Activated CD4-positive, alpha-beta T cell treated with anti-CD3 and anti-CD28 coated beads, Interleukin-2, amount 10 ng/mL, durations not matched to agents 24 days and 14 days (primary cell): ENCODE measurements around the gene NIM1K. TPM values are rescaled to one million over a fixed set of nuclear protein-coding genes. Genes with fewer than 3 reads are reported as not detected.
"Not testable (repeated sequence)": the region's sequence is repeated elsewhere in the genome, so short reads cannot be mapped to it uniquely, and the experiment has no call there.

Source experiments
- DNase-seq: peaks from one replicate; pipeline ENCODE4 v3.0.0; 2022
- H3K27ac Mint-ChIP-seq: one replicate; pipeline ENCODE4 v1.8.0; 2022; ENCODE audit warnings: mild to moderate bottlenecking, mixed read lengths
- H3K27me3 Mint-ChIP-seq: one replicate; pipeline ENCODE4 v1.8.0; 2022; ENCODE audit warnings: mixed read lengths
- H3K36me3 Mint-ChIP-seq: one replicate; pipeline ENCODE4 v1.8.0; 2022; ENCODE audit warnings: low read depth, mild to moderate bottlenecking, mixed read lengths
- H3K4me1 Mint-ChIP-seq: one replicate; pipeline ENCODE4 v1.8.0; 2021; ENCODE audit warnings: mixed read lengths
- H3K4me3 Mint-ChIP-seq: one replicate; pipeline ENCODE4 v1.8.0; 2022; ENCODE audit warnings: mild to moderate bottlenecking, moderate library complexity, mixed read lengths
- H3K9me3 Mint-ChIP-seq: one replicate; pipeline ENCODE4 v1.8.0; 2021; ENCODE audit warnings: mixed read lengths
- intact Hi-C: fragments of 100-400 bp; cut with micrococcal nuclease; formaldehyde crosslinking; loops from one replicate; pipeline ENCODE4 v1.15.1; 2023
- total RNA-seq: library from RNA; stranded (reverse); gene quantifications from 2 replicates; pipeline ENCODE4 v1.2.3, GENCODE V29; 2022

Gene NIM1K
- total RNA-seq, 1 donor from 2014 or later, result 0.82 TPM

DNA sequence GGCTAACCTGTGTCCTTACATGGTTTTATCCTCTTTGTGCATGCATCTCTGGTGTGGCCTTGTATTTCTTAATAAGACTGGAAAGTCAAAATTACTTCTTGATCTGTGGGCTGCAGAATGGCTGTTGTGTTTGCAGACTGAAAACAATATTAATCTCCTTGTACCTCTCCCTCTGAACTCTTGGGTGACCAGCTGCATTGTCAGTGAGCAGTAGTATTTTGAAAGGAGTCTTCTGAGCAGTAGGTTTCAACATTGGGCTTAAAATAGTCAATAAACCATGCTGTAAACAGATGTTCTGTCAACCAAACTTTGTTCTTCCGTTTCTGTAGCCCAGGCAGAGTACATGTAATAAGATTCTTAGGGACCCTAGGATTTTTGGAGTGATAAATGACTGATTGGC, 26.7 kb upstream of the NIM1K start:
- H3K27ac Mint-ChIP-seq, result no peak overlapping the region
- no peaks in the 10 kb centered on the region for H3K9me3 Mint-ChIP-seq
- H3K36me3 Mint-ChIP-seq, result peaks cover 46% of the 10 kb centered on the region
- peaks cover 11% of the 10 kb centered on the region for H3K4me1 Mint-ChIP-seq
- no peaks in the 10 kb centered on the region for H3K27me3 Mint-ChIP-seq
- H3K4me3 Mint-ChIP-seq, result no peak overlapping the region
- intact Hi-C loops, result no loop called here
- DNase-seq, result no peak

GRCh38 chr5:43168175-43168574, 23.9 kb upstream of the NIM1K start:
- H3K27me3 Mint-ChIP-seq, result no peaks in the 10 kb centered on the region
- H3K36me3 Mint-ChIP-seq, result peaks cover 45% of the 10 kb centered on the region
- H3K9me3 Mint-ChIP-seq, result no peaks in the 10 kb centered on the region
- peaks cover 10% of the 10 kb centered on the region for H3K4me1 Mint-ChIP-seq
- no peak overlapping the region for H3K27ac Mint-ChIP-seq
- H3K4me3 Mint-ChIP-seq, result no peak overlapping the region
- no peak for DNase-seq
- intact Hi-C loops, result no loop called here

DNA sequence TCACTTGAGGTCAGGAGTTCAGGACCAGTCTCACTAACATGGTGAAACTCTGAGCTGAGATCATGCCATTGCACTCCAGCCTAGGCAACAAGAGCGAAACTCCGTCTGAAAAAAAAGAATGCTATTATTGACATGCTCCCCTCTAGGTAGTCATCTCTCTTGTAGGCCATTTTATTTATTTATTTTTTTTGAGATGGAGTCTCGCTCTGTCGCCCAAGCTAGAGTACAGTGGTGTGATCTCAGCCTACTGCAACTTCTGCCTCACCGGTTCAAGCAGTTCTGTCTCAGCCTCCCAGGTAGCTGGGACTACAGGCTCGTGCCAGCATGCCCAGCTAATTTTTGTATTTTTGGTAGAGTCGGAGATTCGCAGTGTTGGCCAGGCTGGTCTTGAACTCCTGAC, 20.6 kb upstream of the NIM1K start:
- no peaks in the 10 kb centered on the region for H3K27me3 Mint-ChIP-seq
- intact Hi-C loops, result no loop called here
- H3K4me3 Mint-ChIP-seq, result no peak overlapping the region
- no peak for DNase-seq
- no peak overlapping the region for H3K27ac Mint-ChIP-seq
- H3K9me3 Mint-ChIP-seq, result no peaks in the 10 kb centered on the region
- peaks cover 11% of the 10 kb centered on the region for H3K4me1 Mint-ChIP-seq
- peaks cover 48% of the 10 kb centered on the region for H3K36me3 Mint-ChIP-seq

GRCh38 chr5:43171926-43172325, 20.1 kb upstream of the NIM1K start:
- no peak overlapping the region for H3K4me3 Mint-ChIP-seq
- DNase-seq, result no peak
- peaks cover 11% of the 10 kb centered on the region for H3K4me1 Mint-ChIP-seq
- peaks cover 47% of the 10 kb centered on the region for H3K36me3 Mint-ChIP-seq
- intact Hi-C loops, result no loop called here
- H3K27me3 Mint-ChIP-seq, result no peaks in the 10 kb centered on the region
- no peaks in the 10 kb centered on the region for H3K9me3 Mint-ChIP-seq
- H3K27ac Mint-ChIP-seq, result no peak overlapping the region

DNA sequence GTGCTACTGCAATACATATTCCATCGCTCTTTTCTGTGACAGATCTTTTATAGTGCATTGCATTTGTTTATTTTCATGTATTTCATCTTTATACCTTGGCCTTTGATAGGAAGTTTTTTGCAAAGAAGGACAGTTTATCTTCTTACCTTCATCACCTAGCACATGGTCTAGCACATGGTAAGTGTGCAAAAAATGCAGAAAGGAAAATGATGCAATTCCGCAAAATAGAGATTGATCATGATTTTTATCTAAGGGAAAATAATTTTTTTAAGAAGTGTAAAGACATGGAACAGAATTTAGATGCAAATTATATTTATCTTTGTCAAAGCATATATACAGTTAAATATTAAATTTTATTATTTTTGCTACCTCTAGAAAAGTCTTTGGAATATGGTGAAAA, 19.2 kb upstream of the NIM1K start:
- no peak overlapping the region for H3K27ac Mint-ChIP-seq
- intact Hi-C loops, result no loop called here

GRCh38 chr5:43174586-43174985, 17.4 kb upstream of the NIM1K start:
- no peaks in the 10 kb centered on the region for H3K9me3 Mint-ChIP-seq
- peaks cover 52% of the 10 kb centered on the region for H3K36me3 Mint-ChIP-seq
- no peaks in the 10 kb centered on the region for H3K27me3 Mint-ChIP-seq

More for the DNA sequence above, 19.2 kb upstream of the NIM1K start:
- no peaks in the 10 kb centered on the region for H3K27me3 Mint-ChIP-seq
- H3K4me3 Mint-ChIP-seq, result no peak overlapping the region
- no peak for DNase-seq
- H3K36me3 Mint-ChIP-seq, result peaks cover 54% of the 10 kb centered on the region
- H3K4me1 Mint-ChIP-seq, result peaks cover 11% of the 10 kb centered on the region
- no peaks in the 10 kb centered on the region for H3K9me3 Mint-ChIP-seq

GRCh38 chr5:43179836-43180235, 12.2 kb upstream of the NIM1K start:
- no peaks in the 10 kb centered on the region for H3K4me1 Mint-ChIP-seq
- peaks cover 38% of the 10 kb centered on the region for H3K36me3 Mint-ChIP-seq
- H3K27me3 Mint-ChIP-seq, result no peaks in the 10 kb centered on the region
- H3K27ac Mint-ChIP-seq, result no peak overlapping the region
- intact Hi-C loops, result no loop called here
- DNase-seq, result no peak
- H3K4me3 Mint-ChIP-seq, result no peak overlapping the region
- no peaks in the 10 kb centered on the region for H3K9me3 Mint-ChIP-seq

More at GRCh38 chr5:43174586-43174985, 17.4 kb upstream of the NIM1K start:
- no peak overlapping the region for H3K27ac Mint-ChIP-seq
- H3K4me1 Mint-ChIP-seq, result peaks cover 6% of the 10 kb centered on the region
- no peak overlapping the region for H3K4me3 Mint-ChIP-seq
- intact Hi-C loops, result no loop called here
- no peak for DNase-seq

DNA sequence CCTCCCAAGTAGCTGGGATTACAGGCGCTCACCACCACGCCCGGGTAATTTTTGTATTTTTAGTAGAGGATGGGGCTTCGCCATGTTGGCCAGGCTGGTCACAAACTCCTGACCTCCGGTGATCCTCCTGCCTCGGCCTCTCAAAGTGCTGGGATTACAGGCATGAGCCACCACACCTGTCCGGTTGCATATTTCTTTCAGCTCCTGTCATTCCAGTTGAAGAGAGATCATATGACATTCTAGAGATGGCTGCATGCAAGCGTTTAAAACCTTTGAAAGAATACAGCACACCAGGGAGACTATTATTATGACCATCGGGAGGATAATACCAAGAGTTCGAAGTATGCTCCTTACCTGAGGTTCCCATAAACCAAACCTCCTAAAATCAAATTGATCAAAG, 9.6 kb upstream of the NIM1K start:
- DNase-seq, result no peak
- Mint-ChIP-seq H3K4me3 (no peak overlapping the region), H3K4me1 (no peaks in the 10 kb centered on the region), H3K36me3 (peaks cover 23% of the 10 kb centered on the region), H3K27me3 (no peaks in the 10 kb centered on the region), H3K9me3 (no peaks in the 10 kb centered on the region), H3K27ac (no peak overlapping the region)
- intact Hi-C loops, result no loop called here

DNA sequence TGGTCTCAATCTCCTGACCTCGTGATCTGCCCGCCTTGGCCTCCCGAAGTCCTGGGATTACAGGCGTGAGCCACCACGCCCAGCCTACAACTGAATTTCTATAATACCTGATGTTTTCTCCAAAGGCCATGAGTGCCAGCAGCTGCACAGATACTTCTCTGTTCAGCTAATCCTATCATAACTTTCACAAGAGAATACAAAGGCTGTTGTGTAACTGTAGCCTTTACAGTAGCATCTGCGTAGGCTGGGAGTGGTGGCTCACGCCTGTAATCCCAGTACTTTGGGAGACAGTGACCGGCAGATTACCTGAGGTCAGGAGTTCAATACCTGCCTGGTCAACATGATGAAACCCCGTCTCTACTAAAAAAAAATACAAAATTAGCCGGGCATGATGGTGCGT, 8.9 kb upstream of the NIM1K start:
- intact Hi-C loops, H3K27ac Mint-ChIP-seq, H3K4me3 Mint-ChIP-seq, H3K27me3 Mint-ChIP-seq, H3K4me1 Mint-ChIP-seq, H3K9me3 Mint-ChIP-seq, DNase-seq: not testable (repeated sequence)
- peaks cover 21% of the 10 kb centered on the region for H3K36me3 Mint-ChIP-seq

DNA sequence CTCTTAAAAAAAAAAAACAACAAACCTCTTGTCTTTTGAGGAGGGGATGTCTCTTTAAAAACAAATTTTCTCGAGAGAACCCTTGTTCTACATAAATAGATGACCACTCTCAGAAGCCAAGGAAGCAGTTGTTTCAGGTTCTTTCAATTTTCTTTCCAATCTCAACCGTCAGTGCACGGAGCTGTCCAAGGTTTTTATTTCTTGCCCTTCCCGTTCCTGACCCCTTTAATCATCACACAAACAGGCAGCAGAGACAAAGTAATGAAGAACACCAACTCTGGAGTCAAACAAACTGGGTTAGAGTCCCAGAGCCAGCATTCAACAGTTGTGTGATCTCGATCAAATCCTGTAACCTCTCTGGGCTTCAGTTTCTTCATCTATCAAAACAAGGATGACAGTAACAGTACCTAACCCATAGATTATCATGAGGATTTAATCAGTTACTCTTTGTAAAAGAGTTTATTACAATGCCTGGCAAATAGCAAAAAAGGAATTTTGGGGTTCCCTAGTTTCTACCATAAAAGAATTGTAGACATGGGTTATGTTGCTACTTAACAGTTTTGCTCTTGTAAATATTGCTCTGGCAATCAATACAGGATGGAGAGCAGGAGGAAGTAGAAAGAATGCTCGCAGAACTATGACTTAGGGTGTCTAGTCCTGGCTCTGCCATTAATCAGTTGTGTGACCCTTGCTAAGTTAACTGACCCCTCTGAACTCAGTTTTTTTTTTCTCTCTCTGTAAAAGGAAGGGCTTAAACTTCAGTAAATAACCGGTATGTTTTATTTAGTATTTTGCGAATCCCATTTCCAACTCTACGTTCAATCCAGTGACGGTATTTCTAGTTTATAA, 1.0 kb upstream of the NIM1K start:
- Mint-ChIP-seq H3K4me3 (peak overlapping the region; percentile 86), H3K9me3 (no peaks in the 10 kb centered on the region), H3K27me3 (peaks cover 15% of the 10 kb centered on the region), H3K4me1 (peaks cover 31% of the 10 kb centered on the region), H3K36me3 (peaks cover 4% of the 10 kb centered on the region), H3K27ac (no peak overlapping the region)
- DNase-seq, result no peak
- intact Hi-C loops, result loop anchor here (5.0 kb wide), 1 partner anchor 184 kb away; no protein-coding TSS in a partner anchor

GRCh38 chr5:43192558-43193180, 644 bp downstream of the NIM1K start:
- Mint-ChIP-seq H3K4me1 (peaks cover 31% of the 10 kb centered on the region), H3K27me3 (peaks cover 15% of the 10 kb centered on the region), H3K27ac (peak overlapping the region; percentile 86), H3K36me3 (peaks cover 2% of the 10 kb centered on the region), H3K9me3 (no peaks in the 10 kb centered on the region), H3K4me3 (peak overlapping the region; percentile 86)
- DNase-seq, result peak; percentile 81
- intact Hi-C loops, result loop anchor here (1.0 to 5.0 kb wide), 9 partner anchors 71 to 292 kb away; no protein-coding TSS in a partner anchor

DNA sequence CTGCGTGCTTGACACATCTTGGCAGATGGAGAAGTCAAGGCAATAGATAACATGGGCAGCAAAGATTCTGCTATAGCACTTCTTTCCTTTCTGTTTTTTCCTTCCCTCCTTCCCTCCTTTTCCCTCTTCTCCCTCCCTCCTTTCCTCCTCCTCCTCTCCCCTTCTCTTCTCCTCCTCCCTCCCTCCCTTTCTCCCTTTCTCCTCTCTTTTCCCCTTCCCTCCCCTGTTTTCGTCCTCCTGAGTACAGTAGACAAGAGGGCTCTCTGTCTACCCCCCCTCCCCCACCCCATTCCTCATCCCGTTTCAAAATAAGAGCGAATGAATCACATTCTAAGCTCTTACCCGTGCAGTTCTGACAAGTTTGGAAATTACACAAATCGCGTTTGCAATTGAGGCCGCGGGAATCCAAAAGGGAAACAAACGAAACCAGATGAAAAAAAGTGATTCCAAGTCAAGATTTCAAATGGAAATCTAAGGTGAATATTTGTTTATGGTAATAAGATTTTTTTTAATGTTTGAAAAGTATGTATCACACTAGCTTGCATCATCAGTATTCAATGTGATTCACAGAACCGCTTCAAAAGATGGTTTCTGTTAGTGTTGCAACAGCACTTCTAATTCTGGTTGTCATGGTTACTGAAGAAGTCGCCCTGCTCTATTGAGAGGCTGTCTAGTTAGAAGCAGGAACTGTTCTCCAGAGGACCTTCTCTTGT, 1.3 kb downstream of the NIM1K start:
- peaks cover 31% of the 10 kb centered on the region for H3K4me1 Mint-ChIP-seq
- H3K4me3 Mint-ChIP-seq, result peak overlapping the region; percentile 86
- peaks cover 15% of the 10 kb centered on the region for H3K27me3 Mint-ChIP-seq
- H3K27ac Mint-ChIP-seq, result peak overlapping the region; percentile 86
- H3K9me3 Mint-ChIP-seq, result no peaks in the 10 kb centered on the region
- DNase-seq, result peak; percentile 85
- H3K36me3 Mint-ChIP-seq, result peaks cover under 1% of the 10 kb centered on the region
- intact Hi-C loops, result loop anchor here (1.0 to 5.0 kb wide), 9 partner anchors 72 to 291 kb away; no protein-coding TSS in a partner anchor

DNA sequence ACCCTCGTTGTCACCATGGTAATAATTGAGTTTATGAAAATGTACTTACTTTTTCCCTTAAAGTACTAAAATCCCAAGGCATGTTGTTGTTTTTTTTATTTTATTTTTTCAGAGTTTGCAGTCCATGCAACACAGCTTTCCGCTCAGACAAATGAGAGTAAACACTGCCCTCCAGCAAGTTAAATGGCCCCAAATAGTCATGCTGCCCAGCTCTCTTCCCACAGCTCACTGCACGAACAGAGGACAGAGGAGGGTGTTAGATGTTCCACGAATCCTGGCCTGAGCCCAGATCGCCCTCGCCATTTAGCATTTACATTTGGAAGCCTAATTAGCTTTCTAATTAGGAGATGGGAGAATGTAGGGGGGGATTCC, 1.9 kb downstream of the NIM1K start:
- intact Hi-C loops, result loop anchor here (1.0 to 5.0 kb wide), 9 partner anchors 73 to 290 kb away; no protein-coding TSS in a partner anchor
- Mint-ChIP-seq H3K27ac (peak overlapping the region; percentile 86), H3K36me3 (no peaks in the 10 kb centered on the region), H3K4me1 (peaks cover 31% of the 10 kb centered on the region), H3K4me3 (peak overlapping the region; percentile 86), H3K9me3 (no peaks in the 10 kb centered on the region), H3K27me3 (peaks cover 15% of the 10 kb centered on the region)
- DNase-seq, result no peak
